H1 (cell line): Measurements from ENCODE around the gene GLE1. TPM values are rescaled to one million over a fixed set of nuclear protein-coding genes. Genes with fewer than 3 reads are reported as not detected.

ENCODE experiments used
- CTCF ChIA-PET: fragments of 300-600 bp; sonication (Branson Sonifier 250); formaldehyde crosslinking; loops from one replicate; lab custom pipeline; 2021; ENCODE audit not compliant: partially characterized antibody; lab: Charles Lee
- POLR2A ChIA-PET: fragments of 300-600 bp; sonication (Branson Sonifier 250); formaldehyde crosslinking; loops from one replicate; lab custom pipeline; 2021; ENCODE audit warnings: inconsistent platforms; ENCODE audit not compliant: partially characterized antibody; lab: Charles Lee
- DNase-seq, 2 experiments: peaks; one replicate each; pipeline versions ENCODE4 v3.0.0 to v3.0.0-alpha.2; 2010 to 2022; ENCODE audit warnings: low spot score in 2 of 2, low read depth in 1 of 2, mixed read lengths in 1 of 2
- FAIRE-seq: peaks from 2 replicates; lab custom pipeline; 2011; peaks lifted over from hg19 to GRCh38; lab: Jason Lieb, UNC
- H2AFZ ChIP-seq: 2 replicates; pipeline ENCODE4 v1.8.1; 2012; ENCODE audit warnings: low read length, inconsistent platforms
- H2AK5ac ChIP-seq: 2 replicates; pipeline ENCODE4 v1.6.1; 2013; ENCODE audit warnings: low read depth, low read length
- H2BK120ac ChIP-seq: replicated peaks from 2 replicates; pipeline ENCODE3; 2013; ENCODE audit warnings: low read depth, low read length, inconsistent platforms
- H2BK12ac ChIP-seq: 2 replicates; pipeline ENCODE4 v1.6.1; 2013; ENCODE audit warnings: low read depth, low read length
- H2BK15ac ChIP-seq: 2 replicates; pipeline ENCODE4 v1.6.1; 2013; ENCODE audit warnings: low read length
- H2BK20ac ChIP-seq: 2 replicates; pipeline ENCODE4 v1.6.1; 2013; ENCODE audit warnings: low read length
- H2BK5ac ChIP-seq: 2 replicates; pipeline ENCODE4 v1.6.1; 2013; ENCODE audit warnings: low read depth, low read length
- H3K14ac ChIP-seq: 2 replicates; pipeline ENCODE4 v1.6.1; 2013; ENCODE audit warnings: inconsistent platforms; ENCODE audit not compliant: insufficient read length
- H3K18ac ChIP-seq: 2 replicates; pipeline ENCODE4 v1.6.1; 2013; ENCODE audit warnings: low read length; ENCODE audit errors: extremely low read depth
- H3K23ac ChIP-seq: 2 replicates; pipeline ENCODE4 v1.6.1; 2013; ENCODE audit warnings: inconsistent platforms; ENCODE audit not compliant: insufficient read length
- H3K23me2 ChIP-seq: 2 replicates; pipeline ENCODE4 v1.6.1; 2013; ENCODE audit warnings: low read depth, low read length
- H3K27ac ChIP-seq: 2 replicates; pipeline ENCODE4 v1.6.1; 2011; ENCODE audit warnings: low read depth, low read length, inconsistent platforms
- H3K27me3 ChIP-seq, 4 experiments: replicated peaks in 1 of 4; 1 replicate in 1 of 4; 2 replicates in 3 of 4; pipeline versions ENCODE4 v1.6.1 to v1.8.1; 2011 to 2013; ENCODE audit warnings: low read length in 3 of 4, mild to moderate bottlenecking in 3 of 4, inconsistent platforms in 2 of 4, mixed read lengths in 2 of 4, moderate library complexity in 1 of 4; ENCODE audit not compliant: control insufficient read depth in 3 of 4, insufficient read depth in 3 of 4; ENCODE audit errors: extremely low read depth in 1 of 4
- H3K36me3 ChIP-seq, 4 experiments: 2 replicates each; pipeline versions ENCODE4 v1.6.1 to v1.8.1; 2011 to 2013; ENCODE audit warnings: mild to moderate bottlenecking in 4 of 4, low read length in 3 of 4, moderate library complexity in 2 of 4, control low read depth in 1 of 4, inconsistent platforms in 1 of 4; ENCODE audit not compliant: insufficient read depth in 4 of 4, control insufficient read depth in 2 of 4
- H3K4ac ChIP-seq: replicated peaks from 2 replicates; pipeline ENCODE3; 2013; ENCODE audit warnings: low read length, low read depth, mixed read lengths, inconsistent platforms; ENCODE audit not compliant: insufficient read length
- H3K4me1 ChIP-seq, 4 experiments: replicated peaks in 1 of 4; 1 replicate in 1 of 4; 2 replicates in 3 of 4; pipeline versions ENCODE4 v1.6.1 to v1.8.1; 2011 to 2013; ENCODE audit warnings: low read length in 3 of 4, inconsistent platforms in 2 of 4, mixed read lengths in 1 of 4; ENCODE audit not compliant: insufficient read depth in 4 of 4, control insufficient read depth in 3 of 4
- H3K4me2 ChIP-seq, 2 experiments: 2 replicates each; pipeline versions ENCODE4 v1.6.1 to v1.8.1; 2011 to 2013; ENCODE audit warnings: low read depth in 2 of 2, low read length in 2 of 2, control low read depth in 1 of 2, inconsistent platforms in 1 of 2, mild to moderate bottlenecking in 1 of 2; ENCODE audit not compliant: insufficient read depth in 1 of 2
- H3K4me3 ChIP-seq, 4 experiments: fragments of 200-600, 300-600 bp in 1 of 4; sonication (generic), shearing (Covaris generic), sonication (Bioruptor Twin) in 1 of 4; 2 replicates each; pipeline versions ENCODE4 v1.5.1 to v1.8.1; 2011 to 2016; ENCODE audit warnings: low read length in 4 of 4, low read depth in 3 of 4, control low read depth in 2 of 4, inconsistent platforms in 2 of 4, mild to moderate bottlenecking in 2 of 4, mixed read lengths in 1 of 4, moderate library complexity in 1 of 4; ENCODE audit not compliant: insufficient read depth in 2 of 4; ENCODE audit errors: extremely low read depth in 1 of 4
- H3K56ac ChIP-seq: replicated peaks from 2 replicates; pipeline ENCODE3; 2013; ENCODE audit warnings: low read depth, mild to moderate bottlenecking, mixed read lengths, low read length, inconsistent platforms; ENCODE audit not compliant: insufficient read length
- H3K79me1 ChIP-seq: 2 replicates; pipeline ENCODE4 v1.6.1; 2013; ENCODE audit warnings: low read depth, low read length, control low read depth
- H3K79me2 ChIP-seq, 2 experiments: 2 replicates each; pipeline versions ENCODE4 v1.6.1 to v1.8.1; 2012 to 2013; ENCODE audit warnings: low read length in 2 of 2, mild to moderate bottlenecking in 2 of 2, inconsistent platforms in 1 of 2; ENCODE audit not compliant: insufficient read depth in 2 of 2, control insufficient read depth in 1 of 2
- H3K9ac ChIP-seq, 4 experiments: replicated peaks in 1 of 4; 1 replicate in 1 of 4; 2 replicates in 3 of 4; pipeline versions ENCODE4 v1.6.1 to v1.8.1; 2011 to 2013; ENCODE audit warnings: low read depth in 3 of 4, low read length in 3 of 4, control low read depth in 2 of 4, mild to moderate bottlenecking in 2 of 4, moderate library complexity in 2 of 4, inconsistent platforms in 1 of 4; ENCODE audit errors: extremely low read depth in 1 of 4
- H3K9me3 ChIP-seq, 2 experiments: 2 replicates each; pipeline versions ENCODE4 v1.6.1 to v1.8.1; 2012 to 2013; ENCODE audit warnings: mild to moderate bottlenecking in 2 of 2, moderate library complexity in 2 of 2, control low read depth in 1 of 2, inconsistent platforms in 1 of 2, low read depth in 1 of 2, low read length in 1 of 2, mixed read lengths in 1 of 2; ENCODE audit not compliant: insufficient read depth in 2 of 2
- H4K20me1 ChIP-seq, 2 experiments: replicated peaks in 1 of 2; 2 replicates each; pipeline versions ENCODE3 to v1.8.1; 2011 to 2013; ENCODE audit warnings: inconsistent platforms in 2 of 2, low read length in 2 of 2, mild to moderate bottlenecking in 1 of 2; ENCODE audit not compliant: insufficient read depth in 2 of 2, control insufficient read depth in 1 of 2
- H4K5ac ChIP-seq: 2 replicates; pipeline ENCODE4 v1.6.1; 2013; ENCODE audit warnings: low read length, low read depth, mixed read lengths, inconsistent platforms; ENCODE audit not compliant: insufficient read length
- H4K8ac ChIP-seq: 2 replicates; pipeline ENCODE4 v1.8.0; 2013; ENCODE audit warnings: mild to moderate bottlenecking, moderate library complexity, low read length, inconsistent platforms; ENCODE audit not compliant: insufficient read depth; ENCODE audit errors: extremely low read depth
- H4K91ac ChIP-seq: replicated peaks from 2 replicates; pipeline ENCODE3; 2013; ENCODE audit warnings: low read length, mixed read lengths, inconsistent platforms; ENCODE audit not compliant: insufficient read length
- POLR2A ChIP-seq, 2 experiments: IDR thresholded peaks; 1 replicate in 1 of 2; 2 replicates in 1 of 2; pipeline ENCODE4 v1.6.1; 2011; ENCODE audit warnings: low read depth in 2 of 2, low read length in 2 of 2, mild to moderate bottlenecking in 2 of 2; ENCODE audit errors: control extremely low read depth in 1 of 2
- USF2 ChIP-seq: IDR thresholded peaks from 2 replicates; pipeline ENCODE4 v1.6.1; 2011; ENCODE audit warnings: low read length, improper control_type of control experiment
- WGBS, 2 experiments: shearing (Covaris generic) in 1 of 2; methylation state at CpG; one replicate each; pipeline versions ENCODE4 v1.1.6 to v1.1.7; 2013 to 2015; ENCODE audit warnings: low lambda C conversion rate in 2 of 2, mixed read lengths in 2 of 2, inconsistent platforms in 1 of 2, low coverage in 1 of 2, missing lambda C conversion rate in 1 of 2; ENCODE audit not compliant: insufficient replicate concordance in 2 of 2, insufficient coverage in 1 of 2, insufficient read length in 1 of 2; ENCODE audit errors: extremely low coverage in 1 of 2, missing lambda C conversion rate in 1 of 2; 5-methylcytosine and 5-hydroxymethylcytosine counted together
- polyA plus RNA-seq, 7 experiments: library from polyadenylated mRNA; depleted of rRNA in 3 of 7; stranded (reverse) in 5 of 7; unstranded in 2 of 7; fragments of >200 nt in 5 of 7; fragments of 200-250 nt in 2 of 7; gene quantifications; 1 replicate in 5 of 7; 2 replicates in 1 of 7; 4 replicates in 1 of 7; pipeline versions ENCODE4 v1.2.1 to v1.2.3, GENCODE V29; 2011 to 2013; ENCODE audit warnings: missing spikeins in 2 of 7, mixed read lengths in 2 of 7
- total RNA-seq: library from RNA; stranded (reverse); fragmentation: NEBNext Ultra II Directional; extraction: Animal tissue kit (Norgen Biotek cat#: 25700); gene quantifications from 2 replicates; pipeline ENCODE4 v1.2.1, GENCODE V29; 2021

The GLE1 gene
- total and polyA plus RNA-seq, 2 of the 8 experiments (the other 6 are each of a cell fraction or from before 2014, with no cell fraction given) = 9.6 to 14.9 TPM

- DNase-seq = no peak
- Histone ChIP-seq H4K5ac (no peak overlapping the region), H3K9me3 (no peaks in the 10 kb centered on the region), H3K79me1 (peaks cover 2% of the 10 kb centered on the region; the same call in 1 of the 2 replicates), H3K14ac (no peak overlapping the region), H3K79me2 (peaks cover 0 to 55% of the 10 kb centered on the region in 2 experiments; a peak in 3 of 4 replicates), H2BK12ac (no peak overlapping the region), H3K36me3 (no peaks in the 10 kb centered on the region), H2AK5ac (no peak overlapping the region), H3K4me3 (no peak overlapping the region), H2BK15ac (no peak overlapping the region), H4K20me1 (peaks cover 2 to 10% of the 10 kb centered on the region in 2 experiments), H3K4me1 (peaks cover 9 to 15% (median 13%) of the 10 kb centered on the region in 4 experiments), H3K23me2 (no peaks in the 10 kb centered on the region), H3K56ac (no peak overlapping the region), H3K9ac (no peak overlapping the region), H3K4ac (no peak overlapping the region), H4K8ac (no peak overlapping the region), H2BK5ac (no peak overlapping the region), H3K27me3 (no peaks in the 10 kb centered on the region), H3K4me2 (no peak overlapping the region), H4K91ac (no peak overlapping the region), H3K27ac (no peak overlapping the region), H3K18ac (no peak overlapping the region), H2BK20ac (no peak overlapping the region), H3K23ac (no peak overlapping the region), H2AFZ (no peak overlapping the region), H2BK120ac (no peak overlapping the region)
- ChIA-PET POLR2A (interaction anchor here (0.7 to 1.3 kb wide), 2 partner anchors 9 to 19 kb away, joined by 3 read pairs; no protein-coding TSS in a partner anchor), CTCF (interaction anchor here (0.6 to 1.5 kb wide), 3 partner anchors 17 to 53 kb away, joined by 4 read pairs; no protein-coding TSS in a partner anchor)
- 65% methylated on average over 12 of the region's 12 CpGs; no CpG with 5 or more reads in 1 of the 2 experiments for WGBS, 2 experiments
- FAIRE-seq = no peak
- TF ChIP-seq POLR2A (IDR thresholded peaks at IDR 0.05; ENCODE audit: control extremely low read depth in 1 of 2, low read depth in 2 of 2, low read length in 2 of 2) (peak in 1 of 2 experiments; percentile 24; a peak in 1 of 3 replicates), USF2 (no peak)
Observed at GRCh38 chr9:128558431-128559310, 54.2 kb downstream of the GLE1 start.
